ENCODE results near the gene LSG1. TPM values are rescaled to one million over a fixed set of nuclear protein-coding genes. Genes with fewer than 3 reads are reported as not detected.

The LSG1 gene
- total and polyA plus RNA-seq, 10 of the 15 experiments (the other 5 are each of a cell fraction or from before 2014, with no cell fraction given): 14.3 to 75.6 (median 54.4) TPM

DNA sequence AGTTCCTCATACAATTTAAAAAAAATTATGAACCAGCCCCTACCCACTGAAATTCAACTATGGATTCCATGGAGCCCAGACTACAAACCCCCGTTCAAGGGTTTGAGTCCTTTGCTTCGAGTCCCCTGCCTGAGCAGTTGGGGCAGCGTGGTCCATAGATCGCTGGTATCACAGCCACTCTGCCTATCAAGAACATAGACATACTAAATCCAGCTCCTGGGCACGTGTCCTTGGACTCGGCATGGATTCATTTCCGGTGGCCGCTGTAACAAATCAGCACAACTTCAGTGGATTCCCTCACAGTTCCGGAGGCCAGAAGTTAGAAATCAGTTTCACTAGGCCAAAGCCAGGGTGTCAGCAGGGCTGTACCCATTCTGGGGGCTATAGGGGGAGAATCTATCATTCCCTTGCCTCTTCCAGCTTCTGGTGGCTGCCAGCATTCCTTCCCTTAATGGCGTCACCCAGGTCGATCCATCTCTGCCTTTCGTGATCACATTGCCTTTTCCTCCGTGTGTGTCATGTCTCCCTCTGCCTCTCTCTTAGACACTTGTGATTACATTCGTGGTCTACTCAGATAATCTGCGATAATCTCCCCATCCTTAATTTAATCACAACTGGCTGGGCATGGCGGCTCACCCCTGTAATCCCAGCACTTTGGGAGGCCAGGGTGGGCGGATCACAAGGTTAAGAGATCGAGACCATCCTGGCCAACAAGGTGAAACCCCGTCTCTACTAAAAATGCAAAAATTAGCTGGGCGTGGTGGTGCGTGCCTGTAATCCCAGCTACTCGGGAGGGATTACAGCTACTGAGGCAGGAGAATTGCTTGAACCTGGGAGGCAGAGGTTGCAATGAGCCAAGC is 34.2 kb downstream of the LSG1 start:
- intact Hi-C loops (cut with micrococcal nuclease; ENCODE audit: unreplicated experiment) (no loop called here), in situ Hi-C loops (cut with MboI) (no loop called here)
- ChIA-PET RAD21 (ENCODE audit: unreplicated experiment) (no interaction called here), POLR2A (interaction anchor here (0.6 kb wide), 1 partner anchor 59 kb away, joined by 8 read pairs; no protein-coding TSS in a partner anchor), CTCF (interaction anchor here (0.6 to 2.2 kb wide), 2 partner anchors 34 to 266 kb away, joined by 3 to 9 read pairs; partner anchors contain the start of gene LSG1), SMC1A (ENCODE audit: uncharacterized antibody, unreplicated experiment) (no interaction called here)
- Histone ChIP-seq H3K9me3 (replicated peaks; ENCODE audit: control insufficient read depth, insufficient read depth, low read length) (no peaks in the 10 kb centered on the region), H3K79me2 (ENCODE audit: control insufficient read depth, insufficient read depth, low read length) (no peaks in the 10 kb centered on the region), H4K20me1 (ENCODE audit: control insufficient read depth, insufficient read depth) (no peaks in the 10 kb centered on the region), H3K27me3 (replicated peaks in 1 of 2; ENCODE audit: control insufficient read depth in 2 of 2, insufficient read depth in 2 of 2, low read length in 1 of 2) (no peaks in the 10 kb centered on the region), H2AFZ (ENCODE audit: control insufficient read depth, low read depth, low read length) (no peak overlapping the region), H3K9ac (ENCODE audit: control insufficient read depth, insufficient read depth, low read length) (no peak overlapping the region), H3K36me3 (ENCODE audit: control insufficient read depth in 2 of 2, insufficient read depth in 2 of 2, low read length in 1 of 2) (peaks cover 6 to 10% of the 10 kb centered on the region in 2 experiments), H3K4me1 (ENCODE audit: control insufficient read depth, insufficient read depth, low read length) (no peaks in the 10 kb centered on the region; the same call in 1 of the 2 replicates), H3K4me3 (no peak overlapping the region), H3K4me2 (ENCODE audit: control insufficient read depth, insufficient read depth) (no peak overlapping the region), H3K27ac (ENCODE audit: control insufficient read depth, insufficient read depth) (no peak overlapping the region)
- 89% methylated on average over 22 of the region's 22 CpGs for WGBS (ENCODE audit: insufficient coverage, insufficient replicate concordance, low lambda C conversion rate, missing lambda C conversion rate)
- BruUV-seq (replicated peaks): no TSS peak
- FAIRE-seq (no peak), ATAC-seq (no peak), DNase-seq (ENCODE audit: low read depth, low spot score) (no peak)
- TF ChIP-seq KAT2A (conservative IDR thresholded peaks at IDR 0.05; ENCODE audit: control insufficient read depth, low read depth, low read length) (no peak), RAD21 (IDR thresholded peaks at IDR 0.05; ENCODE audit: insufficient read depth, low read depth, low read length) (no peak), RB1 (IDR thresholded peaks at IDR 0.05; ENCODE audit: borderline replicate concordance) (no peak), IKZF1 (conservative IDR thresholded peaks at IDR 0.05) (no peak), NR2C1 (IDR thresholded peaks at IDR 0.05) (no peak), MXI1 (IDR thresholded peaks at IDR 0.05; ENCODE audit: low read depth, low read length) (no peak), BCL11A (IDR thresholded peaks at IDR 0.05; ENCODE audit: low read depth, low read length) (no peak), YY1 (IDR thresholded peaks at IDR 0.05; ENCODE audit: low read depth, low read length) (no peak), KLF5 (IDR thresholded peaks at IDR 0.05; ENCODE audit: partially characterized antibody) (no peak), PML (IDR thresholded peaks at IDR 0.05; ENCODE audit: low read length) (no peak), SREBF1 (IDR thresholded peaks at IDR 0.05; ENCODE audit: low read length) (no peak)
- TF ChIP-seq, protein P1, sequence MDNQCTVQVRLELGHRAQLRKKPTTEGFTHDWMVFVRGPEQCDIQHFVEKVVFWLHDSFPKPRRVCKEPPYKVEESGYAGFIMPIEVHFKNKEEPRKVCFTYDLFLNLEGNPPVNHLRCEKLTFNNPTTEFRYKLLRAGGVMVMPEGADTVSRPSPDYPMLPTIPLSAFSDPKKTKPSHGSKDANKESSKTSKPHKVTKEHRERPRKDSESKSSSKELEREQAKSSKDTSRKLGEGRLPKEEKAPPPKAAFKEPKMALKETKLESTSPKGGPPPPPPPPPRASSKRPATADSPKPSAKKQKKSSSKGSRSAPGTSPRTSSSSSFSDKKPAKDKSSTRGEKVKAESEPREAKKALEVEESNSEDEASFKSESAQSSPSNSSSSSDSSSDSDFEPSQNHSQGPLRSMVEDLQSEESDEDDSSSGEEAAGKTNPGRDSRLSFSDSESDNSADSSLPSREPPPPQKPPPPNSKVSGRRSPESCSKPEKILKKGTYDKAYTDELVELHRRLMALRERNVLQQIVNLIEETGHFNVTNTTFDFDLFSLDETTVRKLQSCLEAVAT (IDR thresholded peaks at IDR 0.05): no peak
- TF ChIP-seq, protein P2, sequence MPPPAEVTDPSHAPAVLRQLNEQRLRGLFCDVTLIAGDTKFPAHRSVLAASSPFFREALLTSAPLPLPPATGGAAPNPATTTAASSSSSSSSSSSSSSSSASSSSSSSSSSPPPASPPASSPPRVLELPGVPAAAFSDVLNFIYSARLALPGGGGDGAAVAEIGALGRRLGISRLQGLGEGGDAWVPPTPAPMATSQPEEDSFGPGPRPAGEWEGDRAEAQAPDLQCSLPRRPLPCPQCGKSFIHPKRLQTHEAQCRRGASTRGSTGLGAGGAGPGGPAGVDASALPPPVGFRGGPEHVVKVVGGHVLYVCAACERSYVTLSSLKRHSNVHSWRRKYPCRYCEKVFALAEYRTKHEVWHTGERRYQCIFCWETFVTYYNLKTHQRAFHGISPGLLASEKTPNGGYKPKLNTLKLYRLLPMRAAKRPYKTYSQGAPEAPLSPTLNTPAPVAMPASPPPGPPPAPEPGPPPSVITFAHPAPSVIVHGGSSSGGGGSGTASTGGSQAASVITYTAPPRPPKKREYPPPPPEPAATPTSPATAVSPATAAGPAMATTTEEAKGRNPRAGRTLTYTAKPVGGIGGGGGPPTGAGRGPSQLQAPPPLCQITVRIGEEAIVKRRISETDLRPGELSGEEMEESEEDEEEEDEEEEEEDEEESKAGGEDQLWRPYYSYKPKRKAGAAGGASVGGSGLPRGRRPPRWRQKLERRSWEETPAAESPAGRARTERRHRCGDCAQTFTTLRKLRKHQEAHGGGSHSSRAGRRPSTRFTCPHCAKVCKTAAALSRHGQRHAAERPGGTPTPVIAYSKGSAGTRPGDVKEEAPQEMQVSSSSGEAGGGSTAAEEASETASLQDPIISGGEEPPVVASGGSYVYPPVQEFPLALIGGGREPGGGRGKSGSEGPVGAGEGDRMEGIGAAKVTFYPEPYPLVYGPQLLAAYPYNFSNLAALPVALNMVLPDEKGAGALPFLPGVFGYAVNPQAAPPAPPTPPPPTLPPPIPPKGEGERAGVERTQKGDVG (CRISPR knock-in tag; IDR thresholded peaks at IDR 0.05): no peak
- TF ChIP-seq, protein P3, sequence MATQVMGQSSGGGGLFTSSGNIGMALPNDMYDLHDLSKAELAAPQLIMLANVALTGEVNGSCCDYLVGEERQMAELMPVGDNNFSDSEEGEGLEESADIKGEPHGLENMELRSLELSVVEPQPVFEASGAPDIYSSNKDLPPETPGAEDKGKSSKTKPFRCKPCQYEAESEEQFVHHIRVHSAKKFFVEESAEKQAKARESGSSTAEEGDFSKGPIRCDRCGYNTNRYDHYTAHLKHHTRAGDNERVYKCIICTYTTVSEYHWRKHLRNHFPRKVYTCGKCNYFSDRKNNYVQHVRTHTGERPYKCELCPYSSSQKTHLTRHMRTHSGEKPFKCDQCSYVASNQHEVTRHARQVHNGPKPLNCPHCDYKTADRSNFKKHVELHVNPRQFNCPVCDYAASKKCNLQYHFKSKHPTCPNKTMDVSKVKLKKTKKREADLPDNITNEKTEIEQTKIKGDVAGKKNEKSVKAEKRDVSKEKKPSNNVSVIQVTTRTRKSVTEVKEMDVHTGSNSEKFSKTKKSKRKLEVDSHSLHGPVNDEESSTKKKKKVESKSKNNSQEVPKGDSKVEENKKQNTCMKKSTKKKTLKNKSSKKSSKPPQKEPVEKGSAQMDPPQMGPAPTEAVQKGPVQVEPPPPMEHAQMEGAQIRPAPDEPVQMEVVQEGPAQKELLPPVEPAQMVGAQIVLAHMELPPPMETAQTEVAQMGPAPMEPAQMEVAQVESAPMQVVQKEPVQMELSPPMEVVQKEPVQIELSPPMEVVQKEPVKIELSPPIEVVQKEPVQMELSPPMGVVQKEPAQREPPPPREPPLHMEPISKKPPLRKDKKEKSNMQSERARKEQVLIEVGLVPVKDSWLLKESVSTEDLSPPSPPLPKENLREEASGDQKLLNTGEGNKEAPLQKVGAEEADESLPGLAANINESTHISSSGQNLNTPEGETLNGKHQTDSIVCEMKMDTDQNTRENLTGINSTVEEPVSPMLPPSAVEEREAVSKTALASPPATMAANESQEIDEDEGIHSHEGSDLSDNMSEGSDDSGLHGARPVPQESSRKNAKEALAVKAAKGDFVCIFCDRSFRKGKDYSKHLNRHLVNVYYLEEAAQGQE (IDR thresholded peaks at IDR 0.05; ENCODE audit: low read depth, low read length): no peak
- TF ChIP-seq, protein P4, sequence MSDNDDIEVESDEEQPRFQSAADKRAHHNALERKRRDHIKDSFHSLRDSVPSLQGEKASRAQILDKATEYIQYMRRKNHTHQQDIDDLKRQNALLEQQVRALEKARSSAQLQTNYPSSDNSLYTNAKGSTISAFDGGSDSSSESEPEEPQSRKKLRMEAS (IDR thresholded peaks at IDR 0.05; ENCODE audit: low read depth, low read length): no peak
